ENCODE data around the gene CFHR4.

Gene CFHR4

DNA sequence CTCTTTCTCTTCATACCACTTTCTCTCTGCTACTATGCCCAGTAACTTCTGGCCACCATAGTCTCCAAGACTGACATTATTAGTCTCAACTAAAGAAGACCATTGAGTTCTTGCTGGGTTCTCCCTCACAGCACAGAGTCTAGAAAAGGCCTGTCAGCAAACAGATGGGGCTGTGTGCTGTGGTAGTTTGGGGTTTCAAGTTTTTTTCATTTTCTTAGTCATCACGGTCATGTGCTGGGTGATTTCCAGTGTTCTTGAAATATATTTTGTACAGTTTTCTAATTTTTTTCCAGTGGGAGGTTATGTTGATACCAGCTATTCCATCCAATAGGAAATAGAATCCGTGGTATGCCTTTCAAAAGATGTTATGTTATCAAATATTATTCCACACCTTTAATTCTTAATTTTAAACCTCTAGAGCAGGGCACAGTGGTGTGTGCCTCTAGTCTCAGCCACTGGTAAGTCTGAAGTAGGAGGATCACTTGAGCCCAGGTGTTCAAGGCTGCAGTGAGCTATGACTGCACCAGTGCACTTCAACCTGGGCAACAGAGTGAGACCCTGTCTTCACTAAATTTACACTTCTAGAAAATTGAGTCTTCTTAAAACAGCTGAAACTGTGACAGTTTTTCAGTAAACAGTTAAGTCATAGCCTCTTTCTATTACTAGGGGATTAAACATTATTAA lies 64.0 kb downstream of the CFHR4 start:
- no peaks in the 10 kb centered on the region for H3K27me3 ChIP-seq (ENCODE audit: insufficient read depth, poor library complexity, severe bottlenecking)
- no peak for TF ChIP-seq CTCF (IDR thresholded peaks at IDR 0.05; ENCODE audit: insufficient read depth, low read length)
- TF ChIP-seq SPI1 (IDR thresholded peaks at IDR 0.05; ENCODE audit: borderline replicate concordance, low read depth): no peak
- TF ChIP-seq POLR2AphosphoS5 (IDR thresholded peaks at IDR 0.05; ENCODE audit: low read depth): no peak
- TF ChIP-seq REST (IDR thresholded peaks at IDR 0.05; ENCODE audit: insufficient replicate concordance, low read depth): no peak
- TF ChIP-seq GABPA (IDR thresholded peaks at IDR 0.05; ENCODE audit: low read depth): no peak
- H3K27ac ChIP-seq (replicated peaks): no peak overlapping the region
- no peak overlapping the region for H3K4me3 ChIP-seq (replicated peaks; ENCODE audit: insufficient read depth, low read length)
- no peak for DNase-seq (ENCODE audit: low read depth in 1 of 2, low spot score in 1 of 2)

GRCh38 chr1:196954778-196955177 lies 66.9 kb downstream of the CFHR4 start:
- no peak overlapping the region for H3K4me3 ChIP-seq (replicated peaks; ENCODE audit: insufficient read depth, low read length)
- no peak for DNase-seq (ENCODE audit: low read depth in 1 of 2, low spot score in 1 of 2)
- no peak for TF ChIP-seq CTCF (IDR thresholded peaks at IDR 0.05; ENCODE audit: insufficient read depth, low read length)
- no peak for TF ChIP-seq POLR2AphosphoS5 (IDR thresholded peaks at IDR 0.05; ENCODE audit: low read depth)
- no peak for TF ChIP-seq GABPA (IDR thresholded peaks at IDR 0.05; ENCODE audit: low read depth)
- no peak for TF ChIP-seq REST (IDR thresholded peaks at IDR 0.05; ENCODE audit: insufficient replicate concordance, low read depth)
- no peak for TF ChIP-seq SPI1 (IDR thresholded peaks at IDR 0.05; ENCODE audit: borderline replicate concordance, low read depth)
- H3K27me3 ChIP-seq (ENCODE audit: insufficient read depth, poor library complexity, severe bottlenecking): no peaks in the 10 kb centered on the region
- no peak overlapping the region for H3K27ac ChIP-seq (replicated peaks)

DNA sequence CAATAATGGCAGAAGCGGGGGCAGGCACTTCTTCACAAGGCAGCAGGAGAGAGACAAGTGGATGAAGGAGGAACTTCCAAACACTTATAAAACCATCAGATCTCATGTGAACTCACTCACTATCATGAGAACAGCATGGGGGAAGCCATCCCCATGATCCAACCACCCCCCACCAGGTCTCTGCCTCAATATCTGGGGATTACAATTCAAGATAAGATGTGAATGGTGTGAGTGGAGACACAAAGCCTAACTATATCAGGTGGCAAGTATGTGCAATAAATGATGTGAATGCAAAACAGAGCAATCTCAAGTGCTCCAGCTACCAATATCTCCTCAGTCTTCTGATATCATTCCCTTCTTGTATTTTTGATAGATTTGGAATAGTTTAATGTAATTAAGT lies 68.1 kb downstream of the CFHR4 start:
- Histone ChIP-seq H3K27ac (replicated peaks) (no peak overlapping the region), H3K27me3 (ENCODE audit: insufficient read depth, poor library complexity, severe bottlenecking) (no peaks in the 10 kb centered on the region), H3K4me3 (replicated peaks; ENCODE audit: insufficient read depth, low read length) (no peak overlapping the region)
- no peak for DNase-seq (ENCODE audit: low read depth in 1 of 2, low spot score in 1 of 2)
- TF ChIP-seq REST (IDR thresholded peaks at IDR 0.05; ENCODE audit: insufficient replicate concordance, low read depth): no peak

Data from HL-60 (cell line).